DMS114 treated with DMSO at 0.1 percent for 48 hours (cell line): Measurements from ENCODE around the gene NCAPG2.

Experiments
- DNase-seq: peaks from one replicate; lab custom pipeline; 2025; ENCODE audit not compliant: unreplicated experiment; lab: John Stamatoyannopoulos, UW

NCAPG2 gene

GRCh38 chr7:158603773-158604755 lies 100.5 kb downstream of the NCAPG2 start:
- DNase-seq: no peak

DNA sequence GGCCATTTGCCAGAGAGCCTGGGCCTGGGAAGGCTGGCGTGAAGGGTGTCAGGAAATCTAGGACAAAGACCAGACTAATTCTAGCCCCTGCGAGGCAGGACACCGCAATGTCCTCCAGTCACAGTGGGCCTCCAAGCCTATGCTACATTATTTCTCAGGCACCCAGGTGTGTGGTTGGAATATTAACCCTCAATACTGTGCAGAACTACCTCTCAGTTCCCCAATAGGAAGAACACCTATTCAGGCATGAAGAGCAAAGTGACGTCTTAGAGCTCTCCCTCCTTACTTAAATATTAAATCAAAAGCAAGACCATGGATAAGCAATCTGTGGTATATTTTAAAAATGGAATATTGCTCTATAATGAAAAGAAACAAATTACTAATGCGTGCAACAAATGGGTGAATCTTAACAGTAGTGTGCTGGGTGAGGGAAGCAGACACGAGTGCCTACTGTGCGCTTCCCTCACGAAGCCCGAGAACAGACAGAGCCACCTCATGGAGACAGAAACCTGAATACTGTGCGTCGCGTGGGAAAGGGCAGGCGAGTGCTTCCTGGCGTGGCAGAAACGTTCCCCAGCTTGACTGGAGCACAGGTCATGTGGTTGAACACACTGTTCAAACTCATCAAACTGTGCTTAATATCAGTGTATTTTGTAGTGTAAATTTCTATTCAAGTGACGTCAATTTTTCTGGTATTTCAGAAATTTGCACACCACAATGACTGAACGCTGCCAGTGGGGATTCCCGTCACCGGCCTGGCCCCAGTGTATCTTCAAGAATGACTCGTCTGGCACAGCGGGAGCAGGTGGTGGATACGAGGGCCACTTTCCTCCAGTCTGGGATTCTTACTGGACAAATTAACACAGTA lies 101.5 kb downstream of the NCAPG2 start:
- DNase-seq: no peak

DNA sequence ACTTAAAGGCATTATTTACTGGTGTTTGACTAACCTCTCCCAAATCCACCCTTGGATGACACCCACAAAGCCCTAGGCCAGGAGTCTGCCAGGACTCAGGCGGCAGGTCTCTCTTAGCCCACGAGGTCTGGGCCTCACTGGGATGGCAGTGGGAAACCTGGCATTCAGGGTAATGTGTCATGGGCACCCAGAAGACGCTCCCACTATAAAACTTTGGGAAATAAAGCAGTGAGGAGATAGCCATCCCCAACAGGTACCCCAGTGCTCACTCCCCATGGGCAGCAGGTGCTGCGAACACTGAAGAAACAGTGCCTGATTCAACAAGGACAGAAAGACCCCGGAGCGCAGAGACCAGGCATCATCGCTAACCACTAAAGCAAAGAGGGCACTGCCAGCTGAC lies 102.6 kb downstream of the NCAPG2 start:
- no peak for DNase-seq

GRCh38 chr7:158601090-158601489 lies 103.5 kb downstream of the NCAPG2 start:
- no peak for DNase-seq

GRCh38 chr7:158596745-158597144 lies 107.9 kb downstream of the NCAPG2 start:
- no peak for DNase-seq

- DNase-seq: no peak
Measured at GRCh38 chr7:158596309-158596708, 108.3 kb downstream of the NCAPG2 start.

DNA sequence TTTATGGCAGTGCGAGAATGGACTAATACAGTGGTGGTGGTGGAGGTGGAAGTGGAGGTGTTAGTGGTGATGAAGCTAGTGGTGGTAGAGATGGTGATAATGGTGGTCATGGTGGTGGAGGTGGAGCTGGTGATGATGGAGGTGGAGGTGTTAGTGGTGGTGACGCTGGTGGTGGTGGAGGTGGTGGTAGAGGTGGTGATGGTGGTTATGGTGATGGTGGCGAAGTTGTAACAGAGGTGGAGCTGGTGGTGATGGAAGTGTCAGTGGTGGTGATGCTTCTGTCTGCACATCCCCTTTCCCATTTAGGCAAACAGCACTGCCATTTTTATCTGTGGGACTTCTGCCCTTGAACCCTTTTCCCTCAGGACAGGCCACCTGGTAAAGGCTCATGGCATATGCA lies 109.5 kb downstream of the NCAPG2 start:
- DNase-seq: no peak

GRCh38 chr7:158592541-158592940 lies 112.1 kb downstream of the NCAPG2 start:
- no peak for DNase-seq

- no peak for DNase-seq
Measured at GRCh38 chr7:158591944-158592343, 112.7 kb downstream of the NCAPG2 start.

- DNase-seq: no peak
Measured at GRCh38 chr7:158590181-158590530, 114.4 kb downstream of the NCAPG2 start.

DNA sequence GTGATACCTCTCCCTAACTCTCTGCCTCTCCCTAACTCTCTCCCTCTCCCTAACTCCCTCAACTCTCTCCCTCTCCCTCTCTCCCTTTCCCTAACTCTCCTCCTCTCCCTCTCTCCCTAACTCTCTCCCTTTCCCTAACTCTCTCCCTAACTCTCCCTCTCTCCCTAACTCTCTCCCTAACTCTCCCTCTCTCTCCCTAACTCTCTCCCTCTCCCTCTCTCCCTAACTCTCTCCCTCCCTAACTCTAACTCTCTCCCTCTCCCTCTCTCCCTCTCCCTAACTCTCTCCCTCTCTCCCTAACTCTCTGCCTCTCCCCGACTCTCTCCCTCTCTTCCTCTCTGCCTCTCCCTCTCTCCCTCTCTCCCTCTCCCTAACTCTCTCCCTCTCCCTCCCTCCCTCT lies 115.0 kb downstream of the NCAPG2 start:
- DNase-seq: no peak

GRCh38 chr7:158588878-158589442 lies 115.6 kb downstream of the NCAPG2 start:
- no peak for DNase-seq

GRCh38 chr7:158588085-158588877 lies 116.3 kb downstream of the NCAPG2 start:
- no peak for DNase-seq

DNA sequence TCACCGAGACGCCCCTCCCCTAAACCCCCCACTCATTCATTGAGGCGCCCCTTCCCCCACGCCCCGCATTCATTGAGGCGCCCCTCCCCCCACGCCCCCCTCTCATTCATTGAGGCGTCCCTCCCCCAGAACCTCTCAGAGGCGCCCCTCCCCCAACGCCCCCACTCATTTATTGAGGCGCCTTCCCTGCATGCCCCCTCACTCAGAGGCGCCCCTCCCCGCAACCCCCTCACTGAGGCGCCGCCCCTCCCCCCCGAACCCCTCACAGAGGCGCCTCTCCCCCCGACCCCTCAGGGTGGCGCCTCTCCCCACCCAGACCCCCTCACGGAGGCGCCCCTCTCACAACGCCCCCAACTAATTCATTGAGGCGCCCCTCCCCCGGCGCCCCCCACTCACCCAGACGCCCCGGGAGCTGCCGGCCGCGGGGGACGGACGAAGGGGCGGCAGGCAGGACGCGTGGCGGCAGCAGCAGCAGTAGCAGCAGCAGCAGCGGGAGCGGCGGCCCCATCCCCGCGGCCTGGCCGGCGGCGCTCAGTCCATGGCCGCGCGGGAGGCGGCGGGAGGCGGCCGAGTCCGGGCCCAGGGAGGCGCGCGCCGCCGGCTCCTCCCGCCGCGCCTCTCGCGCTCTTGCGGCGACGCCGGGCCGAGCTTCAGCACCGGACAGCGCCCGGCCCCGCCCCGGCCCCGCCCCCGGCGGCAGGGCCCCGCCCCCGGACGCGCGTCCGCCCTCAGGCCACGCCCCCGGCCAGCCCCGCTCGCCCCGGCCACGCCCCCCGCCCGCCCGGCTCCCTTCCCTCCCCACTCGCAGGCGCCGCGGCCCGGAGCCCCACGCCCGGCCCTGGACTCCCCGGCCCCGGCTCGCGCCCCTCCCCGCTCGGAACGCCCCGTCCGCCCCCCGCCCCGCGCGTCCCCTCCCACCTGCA lies 117.2 kb downstream of the NCAPG2 start, which contains the start of gene PTPRN2:
PTPRN2 (minus strand) TSS at position 662 of the 923 bp plus-strand sequence.
- DNase-seq: peak; percentile 7

DNA sequence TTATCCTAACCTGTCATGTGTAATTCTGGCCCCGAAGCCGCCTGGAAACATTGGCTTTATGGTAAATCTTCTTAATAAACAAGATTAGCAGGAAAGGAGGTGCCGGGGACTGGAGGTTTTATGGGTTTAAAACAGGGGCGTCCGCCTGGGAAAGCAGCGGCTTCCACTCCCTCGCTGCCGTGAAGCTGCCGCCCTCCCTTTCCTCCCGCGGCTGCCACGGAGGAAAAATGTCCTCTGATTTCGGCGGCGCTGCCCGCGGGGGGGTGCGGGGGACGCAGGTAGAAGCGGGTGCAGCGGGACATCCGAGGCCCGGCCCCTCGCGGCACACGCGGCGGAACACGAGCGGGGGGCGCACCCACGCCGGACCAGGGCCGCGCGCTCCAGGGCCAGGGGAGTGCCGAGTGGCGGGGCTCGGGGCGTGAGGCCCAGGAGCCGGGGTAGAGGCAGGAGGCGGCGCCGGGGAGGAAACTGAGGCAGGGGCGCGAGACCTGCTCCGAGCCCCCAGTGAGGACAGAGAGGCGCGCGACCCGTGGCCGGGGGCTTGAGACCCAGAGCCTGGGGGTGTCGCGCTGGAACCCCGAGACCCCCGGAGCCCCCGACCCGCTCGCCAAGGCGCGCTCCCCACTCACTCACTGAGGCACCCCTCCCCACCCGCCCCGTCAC lies 118.0 kb downstream of the NCAPG2 start:
- DNase-seq: no peak

DNA sequence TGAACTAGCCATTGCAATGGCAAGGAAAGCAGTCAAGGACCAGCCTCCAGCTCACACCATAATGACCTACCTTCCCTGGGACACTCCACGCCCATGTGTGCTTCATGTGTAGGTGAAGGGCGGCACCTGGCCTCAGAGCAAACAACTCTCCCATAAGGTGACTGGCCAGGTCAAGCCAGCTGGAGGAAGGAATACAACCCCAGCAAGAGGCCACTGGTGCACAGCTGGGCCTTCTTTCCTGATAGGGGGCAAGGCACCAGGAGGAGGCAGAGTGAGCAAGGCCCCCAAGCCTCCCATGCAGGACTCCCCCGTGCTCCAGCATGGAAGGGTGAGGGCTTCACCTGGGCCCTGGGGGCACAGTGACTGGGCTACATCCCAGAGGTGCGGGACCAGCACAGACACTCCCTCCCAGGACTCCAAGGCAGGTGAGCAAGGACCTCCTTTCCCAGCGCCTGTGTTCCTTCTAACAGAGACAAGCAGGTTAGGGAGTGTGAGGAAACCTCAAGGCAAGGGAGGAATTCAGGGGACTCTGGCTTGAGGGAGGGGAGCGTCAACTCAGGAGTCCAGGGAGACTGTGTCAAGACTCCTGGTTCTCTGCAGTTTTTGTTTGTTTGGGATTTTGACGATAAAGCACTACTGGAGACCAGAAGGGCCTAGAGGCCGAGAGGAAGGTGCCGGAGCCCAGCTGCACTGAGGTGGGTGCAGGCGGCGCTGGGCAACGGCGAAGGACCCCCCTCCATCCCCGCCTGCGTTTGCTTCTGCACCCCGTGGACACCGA lies 118.7 kb downstream of the NCAPG2 start:
- no peak for DNase-seq

DNA sequence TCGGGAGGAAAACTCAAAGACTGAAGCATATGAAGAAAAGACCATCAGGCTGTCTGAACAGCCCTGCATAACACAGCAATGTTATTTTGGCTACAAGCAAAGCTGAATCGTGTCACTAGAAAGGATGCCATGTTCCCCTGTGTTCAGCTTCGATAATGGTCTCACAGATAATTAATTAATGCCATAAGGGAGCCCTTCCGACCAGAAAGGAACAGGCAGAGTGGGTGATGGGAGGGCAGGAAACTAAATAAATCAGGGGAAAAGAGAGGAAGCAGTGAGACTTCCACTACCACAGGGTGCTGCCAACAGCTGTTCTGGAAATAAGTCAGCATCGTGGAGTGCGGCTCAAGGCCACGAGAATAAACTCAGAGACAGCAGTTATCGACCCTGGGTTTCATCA lies 120.2 kb downstream of the NCAPG2 start:
- no peak for DNase-seq

DNA sequence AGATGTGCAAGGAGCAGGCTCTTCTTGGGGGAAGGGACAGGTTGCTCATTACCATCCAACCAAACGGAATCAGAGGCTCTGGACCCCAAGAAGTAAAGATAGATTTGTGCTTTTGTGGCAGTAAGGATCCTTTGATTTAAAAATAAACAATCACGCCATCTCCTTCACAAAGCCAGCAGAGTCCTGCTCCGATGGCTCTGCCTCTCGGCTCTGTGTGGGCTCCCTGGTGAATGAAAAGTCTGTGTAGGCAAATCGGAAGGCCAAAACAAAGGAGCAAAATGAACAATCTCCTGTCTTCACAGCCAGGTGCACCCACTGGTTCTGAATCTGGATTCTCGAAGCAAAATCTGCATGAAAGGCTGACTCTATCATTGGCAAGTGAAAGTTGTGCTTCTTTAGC lies 120.8 kb downstream of the NCAPG2 start:
- no peak for DNase-seq
